ENCODE measurements around the gene SDR9C7.
"Not testable (repeated sequence)": the region's sequence is repeated elsewhere in the genome, so short reads cannot be mapped to it uniquely, and the experiment has no call there.

The SDR9C7 gene

DNA sequence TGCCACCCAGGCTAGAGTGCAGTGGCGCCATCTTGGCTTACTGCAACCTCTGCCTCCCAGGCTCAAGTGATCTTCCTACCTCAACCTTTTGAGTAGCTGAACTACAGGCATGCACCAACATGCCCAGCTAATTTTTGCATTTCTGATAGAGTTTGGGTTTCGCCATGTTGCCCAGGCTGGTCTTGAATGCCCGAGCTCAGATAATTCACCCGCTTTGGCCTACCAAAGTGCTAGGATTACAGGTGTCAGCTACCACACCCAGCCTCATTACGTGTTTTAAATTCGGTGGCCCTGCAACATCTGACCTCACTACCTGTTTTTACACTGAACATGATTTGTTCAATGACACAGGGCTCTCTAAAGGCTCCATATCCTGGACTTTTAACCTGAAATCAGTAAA, 46.1 kb upstream of the SDR9C7 start:
- Histone ChIP-seq H2BK12ac (ENCODE audit: low read length) (no peak overlapping the region), H3K4me1 (ENCODE audit: control insufficient read depth in 2 of 2, insufficient read depth in 1 of 2, low read depth in 1 of 2, low read length in 2 of 2) (no peaks in the 10 kb centered on the region), H3K4me2 (ENCODE audit: insufficient read depth, low read length, poor library complexity, severe bottlenecking) (no peak overlapping the region), H3K4me3 (ENCODE audit: low read length in 2 of 2) (no peak overlapping the region), H3K9ac (ENCODE audit: low read depth, low read length, poor library complexity) (no peak overlapping the region), H4K8ac (ENCODE audit: low read depth, low read length) (no peak overlapping the region), H2BK5ac (ENCODE audit: low read length) (no peak overlapping the region), H3K9me3 (replicated peaks in 1 of 2; ENCODE audit: control insufficient read depth in 2 of 2, insufficient read depth in 1 of 2, low read depth in 1 of 2, low read length in 2 of 2) (no peaks in the 10 kb centered on the region), H3K36me3 (replicated peaks in 1 of 2; ENCODE audit: control insufficient read depth in 2 of 2, insufficient read depth in 2 of 2, low read length in 2 of 2) (peaks cover 0 to 3% of the 10 kb centered on the region in 2 donors), H2BK120ac (ENCODE audit: low read depth, low read length) (no peak overlapping the region), H3K23ac (ENCODE audit: low read depth, low read length, poor library complexity) (no peak overlapping the region), H3K14ac (ENCODE audit: low read length) (no peak overlapping the region), H3K4ac (ENCODE audit: low read length) (no peak overlapping the region), H3K18ac (ENCODE audit: low read length) (no peak overlapping the region), H3K27ac (replicated peaks; ENCODE audit: low read length) (no peak overlapping the region), H2AFZ (ENCODE audit: low read length) (no peak overlapping the region), H2BK15ac (ENCODE audit: low read length) (no peak overlapping the region), H4K91ac (ENCODE audit: low read depth, low read length, poor library complexity) (no peak overlapping the region), H3K27me3 (ENCODE audit: control insufficient read depth in 3 of 3, insufficient read depth in 3 of 3, low read depth in 1 of 3, low read length in 3 of 3) (no peaks in the 10 kb centered on the region), H2AK5ac (ENCODE audit: low read depth, low read length) (no peak overlapping the region), H3K79me1 (ENCODE audit: low read depth, low read length) (no peaks in the 10 kb centered on the region)
- DNase-seq (ENCODE audit: low spot score) = no peak
- no CpG with 5 or more reads among the region's 6 CpGs for WGBS, 2 donors (ENCODE audit: extremely low coverage in 2 of 2, insufficient read length in 2 of 2, insufficient replicate concordance in 1 of 2)

GRCh38 chr12:56979628-56980027, 45.4 kb upstream of the SDR9C7 start:
- Histone ChIP-seq H3K4me2 (ENCODE audit: insufficient read depth, low read length, poor library complexity, severe bottlenecking) (no peak overlapping the region), H3K9ac (ENCODE audit: low read depth, low read length, poor library complexity) (no peak overlapping the region), H3K36me3 (replicated peaks in 1 of 2; ENCODE audit: control insufficient read depth in 2 of 2, insufficient read depth in 2 of 2, low read length in 2 of 2) (peaks cover 0 to 3% of the 10 kb centered on the region in 2 donors), H2AFZ (ENCODE audit: low read length) (no peak overlapping the region), H3K23ac (ENCODE audit: low read depth, low read length, poor library complexity) (no peak overlapping the region), H3K79me1 (ENCODE audit: low read depth, low read length) (no peaks in the 10 kb centered on the region), H3K4ac (ENCODE audit: low read length) (no peak overlapping the region), H2BK12ac (ENCODE audit: low read length) (no peak overlapping the region), H2BK15ac (ENCODE audit: low read length) (no peak overlapping the region), H2AK5ac (ENCODE audit: low read depth, low read length) (no peak overlapping the region), H3K27ac (replicated peaks; ENCODE audit: low read length) (no peak overlapping the region), H3K4me1 (ENCODE audit: control insufficient read depth in 2 of 2, insufficient read depth in 1 of 2, low read depth in 1 of 2, low read length in 2 of 2) (no peaks in the 10 kb centered on the region), H2BK5ac (ENCODE audit: low read length) (no peak overlapping the region), H3K18ac (ENCODE audit: low read length) (no peak overlapping the region), H3K9me3 (replicated peaks in 1 of 2; ENCODE audit: control insufficient read depth in 2 of 2, insufficient read depth in 1 of 2, low read depth in 1 of 2, low read length in 2 of 2) (no peaks in the 10 kb centered on the region), H2BK120ac (ENCODE audit: low read depth, low read length) (no peak overlapping the region), H3K14ac (ENCODE audit: low read length) (no peak overlapping the region), H3K4me3 (ENCODE audit: low read length in 2 of 2) (no peak overlapping the region), H4K91ac (ENCODE audit: low read depth, low read length, poor library complexity) (no peak overlapping the region), H4K8ac (ENCODE audit: low read depth, low read length) (no peak overlapping the region), H3K27me3 (ENCODE audit: control insufficient read depth in 3 of 3, insufficient read depth in 3 of 3, low read depth in 1 of 3, low read length in 3 of 3) (no peaks in the 10 kb centered on the region)
- DNase-seq (ENCODE audit: low spot score) = no peak
- WGBS, 2 donors (ENCODE audit: extremely low coverage in 2 of 2, insufficient read length in 2 of 2, insufficient replicate concordance in 1 of 2) = no CpG with 5 or more reads among the region's 3 CpGs

- no peak overlapping the region for H3K14ac ChIP-seq (ENCODE audit: low read length)
- H3K4me1 ChIP-seq (ENCODE audit: control insufficient read depth in 2 of 2, insufficient read depth in 1 of 2, low read depth in 1 of 2, low read length in 2 of 2) = no peaks in the 10 kb centered on the region
- no peak overlapping the region for H4K8ac ChIP-seq (ENCODE audit: low read depth, low read length)
- H2BK5ac ChIP-seq (ENCODE audit: low read length) = no peak overlapping the region
- no peak overlapping the region for H2BK120ac ChIP-seq (ENCODE audit: low read depth, low read length)
- H3K27me3 ChIP-seq (ENCODE audit: control insufficient read depth in 3 of 3, insufficient read depth in 3 of 3, low read depth in 1 of 3, low read length in 3 of 3) = no peaks in the 10 kb centered on the region
- peaks cover 0 to 3% of the 10 kb centered on the region in 2 donors for H3K36me3 ChIP-seq (replicated peaks in 1 of 2; ENCODE audit: control insufficient read depth in 2 of 2, insufficient read depth in 2 of 2, low read length in 2 of 2)
- no peak overlapping the region for H3K4me2 ChIP-seq (ENCODE audit: insufficient read depth, low read length, poor library complexity, severe bottlenecking)
- H3K79me1 ChIP-seq (ENCODE audit: low read depth, low read length) = no peaks in the 10 kb centered on the region
- DNase-seq (ENCODE audit: low spot score) = no peak
- no CpG with 5 or more reads among the region's 3 CpGs for WGBS, 2 donors (ENCODE audit: extremely low coverage in 2 of 2, insufficient read length in 2 of 2, insufficient replicate concordance in 1 of 2)
- no peak overlapping the region for H2AFZ ChIP-seq (ENCODE audit: low read length)
- no peak overlapping the region for H2BK15ac ChIP-seq (ENCODE audit: low read length)
- no peak overlapping the region for H4K91ac ChIP-seq (ENCODE audit: low read depth, low read length, poor library complexity)
- no peak overlapping the region for H3K9ac ChIP-seq (ENCODE audit: low read depth, low read length, poor library complexity)
- H3K9me3 ChIP-seq (replicated peaks in 1 of 2; ENCODE audit: control insufficient read depth in 2 of 2, insufficient read depth in 1 of 2, low read depth in 1 of 2, low read length in 2 of 2) = no peaks in the 10 kb centered on the region
- no peak overlapping the region for H3K23ac ChIP-seq (ENCODE audit: low read depth, low read length, poor library complexity)
- H2BK12ac ChIP-seq (ENCODE audit: low read length) = no peak overlapping the region
- H3K4ac ChIP-seq (ENCODE audit: low read length) = no peak overlapping the region
- no peak overlapping the region for H3K27ac ChIP-seq (replicated peaks; ENCODE audit: low read length)
- no peak overlapping the region for H2AK5ac ChIP-seq (ENCODE audit: low read depth, low read length)
- no peak overlapping the region for H3K4me3 ChIP-seq (ENCODE audit: low read length in 2 of 2)
- H3K18ac ChIP-seq (ENCODE audit: low read length) = no peak overlapping the region
Observed at GRCh38 chr12:56978397-56979138, 44.4 kb upstream of the SDR9C7 start.

GRCh38 chr12:56977361-56977760, 43.2 kb upstream of the SDR9C7 start:
- H3K27me3 ChIP-seq (ENCODE audit: control insufficient read depth in 3 of 3, insufficient read depth in 3 of 3, low read depth in 1 of 3, low read length in 3 of 3); H2AFZ ChIP-seq (ENCODE audit: low read length); H3K79me1 ChIP-seq (ENCODE audit: low read depth, low read length); H3K18ac ChIP-seq (ENCODE audit: low read length); H3K4me3 ChIP-seq (ENCODE audit: low read length in 2 of 2); H4K91ac ChIP-seq (ENCODE audit: low read depth, low read length, poor library complexity); H3K36me3 ChIP-seq (replicated peaks in 1 of 2; ENCODE audit: control insufficient read depth in 2 of 2, insufficient read depth in 2 of 2, low read length in 2 of 2); H3K23ac ChIP-seq (ENCODE audit: low read depth, low read length, poor library complexity); H3K9ac ChIP-seq (ENCODE audit: low read depth, low read length, poor library complexity); H2AK5ac ChIP-seq (ENCODE audit: low read depth, low read length); DNase-seq (ENCODE audit: low spot score); H2BK120ac ChIP-seq (ENCODE audit: low read depth, low read length); H2BK12ac ChIP-seq (ENCODE audit: low read length); H2BK15ac ChIP-seq (ENCODE audit: low read length); H3K14ac ChIP-seq (ENCODE audit: low read length); H3K4me1 ChIP-seq (ENCODE audit: control insufficient read depth in 2 of 2, insufficient read depth in 1 of 2, low read depth in 1 of 2, low read length in 2 of 2); H3K4ac ChIP-seq (ENCODE audit: low read length); H2BK5ac ChIP-seq (ENCODE audit: low read length); H4K8ac ChIP-seq (ENCODE audit: low read depth, low read length); H3K9me3 ChIP-seq (replicated peaks in 1 of 2; ENCODE audit: control insufficient read depth in 2 of 2, insufficient read depth in 1 of 2, low read depth in 1 of 2, low read length in 2 of 2); H3K27ac ChIP-seq (replicated peaks; ENCODE audit: low read length); H3K4me2 ChIP-seq (ENCODE audit: insufficient read depth, low read length, poor library complexity, severe bottlenecking): not testable (repeated sequence)
- no CpG with 5 or more reads among the region's 4 CpGs for WGBS, 2 donors (ENCODE audit: extremely low coverage in 2 of 2, insufficient read length in 2 of 2, insufficient replicate concordance in 1 of 2)

Data from neuronal stem cell (in vitro differentiated cells).